DOHH2 (cell line): ENCODE results near the gene PORCN.

ENCODE experiments used
- H3F3A ChIP-seq: fragments of 200-600 bp; sonication (generic), shearing (Covaris generic); 2 replicates; pipeline ENCODE4 v1.6.0; 2016; ENCODE audit warnings: antibody characterized with exemption, mild to moderate bottlenecking; ENCODE audit not compliant: control insufficient read depth, insufficient read depth
- H3K27ac ChIP-seq: fragments of 200-600 bp; sonication (generic); 2 replicates; pipeline ENCODE4 v1.5.1; 2014; ENCODE audit warnings: low read depth, mild to moderate bottlenecking, low read length, moderate library complexity
- H3K27me3 ChIP-seq: fragments of 200-600 bp; sonication (generic); 2 replicates; pipeline ENCODE4 v1.6.1; 2014; ENCODE audit warnings: mild to moderate bottlenecking, low read length, mixed read lengths; ENCODE audit not compliant: control insufficient read depth
- H3K36me3 ChIP-seq: fragments of 200-600 bp; sonication (generic); 2 replicates; pipeline ENCODE4 v1.6.1; 2014; ENCODE audit warnings: mild to moderate bottlenecking, low read length, moderate library complexity, mixed read lengths; ENCODE audit not compliant: control insufficient read depth
- H3K4me1 ChIP-seq: fragments of 200-600 bp; sonication (generic); 2 replicates; pipeline ENCODE4 v1.6.1; 2014; ENCODE audit warnings: mild to moderate bottlenecking, low read length, mixed read lengths; ENCODE audit not compliant: control insufficient read depth
- H3K4me2 ChIP-seq: fragments of 200-600 bp; sonication (generic); 2 replicates; pipeline ENCODE4 v1.6.0; 2014; ENCODE audit warnings: mild to moderate bottlenecking, low read length, moderate library complexity
- H3K4me3 ChIP-seq: fragments of 200-600 bp; sonication (generic); 2 replicates; pipeline ENCODE4 v1.5.1; 2014; ENCODE audit warnings: mild to moderate bottlenecking, low read length, mixed read lengths
- H3K79me2 ChIP-seq: fragments of 200-600 bp; sonication (generic); 2 replicates; pipeline ENCODE4 v1.6.1; 2014; ENCODE audit warnings: mild to moderate bottlenecking, low read length, mixed read lengths; ENCODE audit not compliant: control insufficient read depth
- H3K9me2 ChIP-seq: fragments of 200-600 bp; sonication (generic); replicated peaks from 2 replicates; pipeline ENCODE4 v1.6.1; 2014; ENCODE audit warnings: mild to moderate bottlenecking, low read length, mixed read lengths; ENCODE audit not compliant: control insufficient read depth
- H3K9me3 ChIP-seq: fragments of 200-600 bp; sonication (generic); 2 replicates; pipeline ENCODE4 v1.6.1; 2014; ENCODE audit warnings: antibody characterized with exemption, low read length, mixed read lengths; ENCODE audit not compliant: control insufficient read depth, insufficient read depth
- H4K20me1 ChIP-seq: fragments of 200-600 bp; sonication (generic); 2 replicates; pipeline ENCODE4 v1.6.0; 2014; ENCODE audit warnings: low read depth, mild to moderate bottlenecking, antibody characterized with exemption, low read length, moderate library complexity; ENCODE audit not compliant: control insufficient read depth, insufficient read depth
- EZH2phosphoT487 ChIP-seq: fragments of 200-600 bp; sonication (generic); IDR thresholded peaks from 2 replicates; pipeline ENCODE4 v1.6.1; 2017; ENCODE audit warnings: borderline replicate concordance, mild to moderate bottlenecking, antibody characterized with exemption, low read length, moderate library complexity, mixed read lengths
- TF ChIP-seq, protein P1 (sequence below): fragments of 200-600 bp; sonication (generic); IDR thresholded peaks from one replicate; pipeline ENCODE4 v1.5.1; 2014; ENCODE audit warnings: antibody characterized with exemption, mild to moderate bottlenecking, low read depth, low read length; ENCODE audit not compliant: poor library complexity, severe bottlenecking

Gene PORCN

DNA sequence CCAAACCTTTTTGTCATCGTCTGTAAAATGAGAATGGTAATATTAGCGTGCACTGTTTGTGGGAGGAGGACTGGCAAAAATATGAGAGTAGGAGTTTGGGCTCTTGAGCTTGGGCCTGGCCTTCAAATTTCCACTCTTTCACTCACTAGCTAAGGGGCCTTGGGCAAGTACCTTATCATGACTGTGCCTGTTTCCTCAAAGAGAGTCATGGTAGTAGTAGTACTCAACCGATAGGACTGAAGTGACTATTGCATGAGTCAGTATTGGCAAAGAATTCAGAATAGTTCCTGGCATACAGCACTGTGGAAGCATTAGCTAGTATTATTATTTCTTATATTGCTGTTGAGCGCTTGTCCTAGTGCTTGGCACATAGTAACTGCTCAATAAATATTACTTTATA, 49.5 kb downstream of the PORCN start:
- peaks cover 13% of the 10 kb centered on the region for H3K36me3 ChIP-seq
- no peak for TF ChIP-seq EZH2phosphoT487
- TF ChIP-seq, protein P1, sequence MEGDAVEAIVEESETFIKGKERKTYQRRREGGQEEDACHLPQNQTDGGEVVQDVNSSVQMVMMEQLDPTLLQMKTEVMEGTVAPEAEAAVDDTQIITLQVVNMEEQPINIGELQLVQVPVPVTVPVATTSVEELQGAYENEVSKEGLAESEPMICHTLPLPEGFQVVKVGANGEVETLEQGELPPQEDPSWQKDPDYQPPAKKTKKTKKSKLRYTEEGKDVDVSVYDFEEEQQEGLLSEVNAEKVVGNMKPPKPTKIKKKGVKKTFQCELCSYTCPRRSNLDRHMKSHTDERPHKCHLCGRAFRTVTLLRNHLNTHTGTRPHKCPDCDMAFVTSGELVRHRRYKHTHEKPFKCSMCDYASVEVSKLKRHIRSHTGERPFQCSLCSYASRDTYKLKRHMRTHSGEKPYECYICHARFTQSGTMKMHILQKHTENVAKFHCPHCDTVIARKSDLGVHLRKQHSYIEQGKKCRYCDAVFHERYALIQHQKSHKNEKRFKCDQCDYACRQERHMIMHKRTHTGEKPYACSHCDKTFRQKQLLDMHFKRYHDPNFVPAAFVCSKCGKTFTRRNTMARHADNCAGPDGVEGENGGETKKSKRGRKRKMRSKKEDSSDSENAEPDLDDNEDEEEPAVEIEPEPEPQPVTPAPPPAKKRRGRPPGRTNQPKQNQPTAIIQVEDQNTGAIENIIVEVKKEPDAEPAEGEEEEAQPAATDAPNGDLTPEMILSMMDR = no peak
- H3K4me1 ChIP-seq = no peaks in the 10 kb centered on the region

GRCh38 chrX:48559636-48560035, 50.8 kb downstream of the PORCN start:
- Histone ChIP-seq H3K4me2 (no peak overlapping the region), H3K9me2 (no peaks in the 10 kb centered on the region), H3K27me3 (no peaks in the 10 kb centered on the region), H3K4me1 (no peaks in the 10 kb centered on the region), H3K27ac (no peak overlapping the region), H3F3A (no peaks in the 10 kb centered on the region), H3K79me2 (no peaks in the 10 kb centered on the region), H3K36me3 (peaks cover 13% of the 10 kb centered on the region), H3K9me3 (no peaks in the 10 kb centered on the region), H3K4me3 (no peak overlapping the region), H4K20me1 (no peaks in the 10 kb centered on the region)
- TF ChIP-seq, protein P1 = no peak
- TF ChIP-seq EZH2phosphoT487 = no peak

More for the DNA sequence above, 49.5 kb downstream of the PORCN start:
- Histone ChIP-seq H3K4me3 (no peak overlapping the region), H3F3A (no peaks in the 10 kb centered on the region), H4K20me1 (no peaks in the 10 kb centered on the region), H3K27ac (no peak overlapping the region), H3K9me2 (no peaks in the 10 kb centered on the region), H3K4me2 (no peak overlapping the region), H3K79me2 (no peaks in the 10 kb centered on the region), H3K9me3 (no peaks in the 10 kb centered on the region), H3K27me3 (no peaks in the 10 kb centered on the region)

- Histone ChIP-seq H3K36me3 (peaks cover 8% of the 10 kb centered on the region), H3K4me3 (no peak overlapping the region), H4K20me1 (no peaks in the 10 kb centered on the region), H3K4me2 (no peak overlapping the region), H3F3A (no peaks in the 10 kb centered on the region), H3K9me2 (no peaks in the 10 kb centered on the region), H3K27me3 (no peaks in the 10 kb centered on the region), H3K9me3 (no peaks in the 10 kb centered on the region), H3K4me1 (no peaks in the 10 kb centered on the region), H3K27ac (no peak overlapping the region), H3K79me2 (no peaks in the 10 kb centered on the region)
- TF ChIP-seq, protein P1 = no peak
- no peak for TF ChIP-seq EZH2phosphoT487
These were observed 51.3 kb downstream of the PORCN start for GRCh38 chrX:48560056-48560455.

DNA sequence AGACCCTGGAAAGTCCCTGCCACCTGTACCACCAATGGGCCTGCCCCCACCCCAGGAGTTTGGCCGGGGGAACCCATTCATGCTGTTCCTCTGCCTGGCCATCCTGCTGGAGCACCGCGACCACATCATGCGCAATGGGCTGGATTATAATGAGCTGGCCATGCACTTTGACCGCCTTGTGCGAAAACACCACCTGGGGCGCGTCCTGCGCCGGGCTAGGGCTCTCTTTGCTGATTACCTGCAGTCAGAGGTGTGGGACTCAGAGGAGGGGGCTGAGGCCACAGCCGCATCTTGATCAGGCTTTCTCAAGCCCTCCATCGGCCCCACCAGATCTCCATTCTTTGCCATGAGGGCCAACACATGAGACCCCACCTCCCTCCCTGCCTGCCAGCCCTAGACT, 51.9 kb downstream of the PORCN start:
- Histone ChIP-seq H4K20me1 (no peaks in the 10 kb centered on the region), H3K79me2 (no peaks in the 10 kb centered on the region), H3K4me3 (no peak overlapping the region), H3K9me2 (no peaks in the 10 kb centered on the region), H3K4me2 (no peak overlapping the region), H3K9me3 (no peaks in the 10 kb centered on the region), H3K36me3 (peaks cover 6% of the 10 kb centered on the region), H3K27me3 (no peaks in the 10 kb centered on the region), H3F3A (no peaks in the 10 kb centered on the region), H3K27ac (no peak overlapping the region), H3K4me1 (no peaks in the 10 kb centered on the region)
- TF ChIP-seq, protein P1 = no peak
- no peak for TF ChIP-seq EZH2phosphoT487
